T-helper 1 cell treated with Interleukin-12 subunit alpha and Interleukin-12 subunit beta and Interleukin-4 antibody, amounts not matched to agents 30 ng/mL and 1 ng/mL, for 36 hours (primary cell): ENCODE results near the gene IWS1. TPM values are rescaled to one million over a fixed set of nuclear protein-coding genes. Genes with fewer than 3 reads are reported as not detected.
"Not testable (repeated sequence)": the region's sequence is repeated elsewhere in the genome, so short reads cannot be mapped to it uniquely, and the experiment has no call there.

Source experiments
- intact Hi-C: fragments of 100-400 bp; cut with micrococcal nuclease; formaldehyde crosslinking; loops from one replicate; pipeline ENCODE4 v1.15.1; 2024
- total RNA-seq: library from RNA; stranded (reverse); gene quantifications from 2 replicates; pipeline ENCODE4 v1.2.3, GENCODE V29; 2022

Gene IWS1
- total RNA-seq: 42.9 and 47.6 TPM in 2 replicates

- intact Hi-C loops: loop anchor here (1.0 to 10.0 kb wide), 15 partner anchors 37 to 870 kb away; partner anchors contain the start of genes AMMECR1L, BIN1, ERCC3 and GYPC
Observed at GRCh38 chr2:127526132-127527000, at the start of gene IWS1. Gene IWS1, minus strand, starts transcription at chr2:127526489. Its CDS starts 281 bp downstream, at chr2:127526208.

GRCh38 chr2:127575941-127576432 lies 49.7 kb upstream of the IWS1 start:
- intact Hi-C loops: no loop called here

DNA sequence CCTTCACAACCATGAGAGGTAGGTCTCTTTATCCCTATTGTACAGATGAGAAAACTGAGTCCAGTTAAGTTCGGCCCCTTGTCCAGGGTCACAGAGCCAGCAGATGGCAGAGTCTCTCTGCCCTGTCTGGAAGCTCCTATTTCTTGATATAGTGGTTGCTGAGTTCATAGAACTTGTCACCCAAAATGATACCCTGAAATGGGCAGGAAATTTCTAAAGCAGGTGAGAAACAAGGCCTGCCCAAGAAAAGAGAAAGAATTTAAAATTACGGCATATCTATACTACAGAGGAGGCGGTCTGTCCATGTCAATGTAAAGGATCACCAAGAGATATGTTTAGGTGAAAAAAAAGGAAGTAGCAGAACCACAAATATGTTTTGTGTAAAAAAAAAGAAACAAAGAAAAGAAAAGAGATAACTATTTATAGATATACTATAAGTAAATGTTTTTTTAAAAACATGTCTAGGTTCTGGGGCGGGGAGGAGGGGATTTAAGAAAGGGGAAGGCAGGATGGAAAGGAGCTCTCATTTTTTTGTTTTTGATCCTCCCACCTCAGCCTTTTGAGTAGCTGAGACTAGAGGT lies 49.0 kb upstream of the IWS1 start:
- intact Hi-C loops: no loop called here

GRCh38 chr2:127574656-127575055 lies 48.4 kb upstream of the IWS1 start:
- intact Hi-C loops: no loop called here

DNA sequence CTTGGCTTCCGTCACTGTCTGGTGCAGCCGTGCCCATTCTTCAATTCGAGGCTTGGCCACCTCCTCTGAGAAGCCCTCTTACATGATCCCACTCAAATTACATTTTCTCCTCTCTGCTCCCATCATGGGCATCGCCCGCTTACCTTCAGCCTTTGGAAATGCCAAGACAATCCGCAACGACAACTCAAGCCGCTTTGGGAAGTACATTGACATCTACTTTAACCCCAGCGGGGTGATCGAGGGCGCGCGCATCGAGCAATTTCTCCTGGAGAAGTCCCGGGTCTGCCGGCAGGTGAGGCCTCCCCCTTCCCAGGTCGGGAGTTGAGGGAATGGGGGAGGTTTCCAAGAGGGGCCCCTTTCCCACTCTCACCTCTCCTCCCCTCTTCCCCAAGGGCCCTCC lies 47.5 kb upstream of the IWS1 start:
- intact Hi-C loops: no loop called here

GRCh38 chr2:127573298-127573697 lies 47.0 kb upstream of the IWS1 start:
- intact Hi-C loops: no loop called here

- intact Hi-C loops: no loop called here
Observed at GRCh38 chr2:127572841-127573240, 46.6 kb upstream of the IWS1 start.

GRCh38 chr2:127572352-127572751 lies 46.1 kb upstream of the IWS1 start:
- intact Hi-C loops: not testable (repeated sequence)

DNA sequence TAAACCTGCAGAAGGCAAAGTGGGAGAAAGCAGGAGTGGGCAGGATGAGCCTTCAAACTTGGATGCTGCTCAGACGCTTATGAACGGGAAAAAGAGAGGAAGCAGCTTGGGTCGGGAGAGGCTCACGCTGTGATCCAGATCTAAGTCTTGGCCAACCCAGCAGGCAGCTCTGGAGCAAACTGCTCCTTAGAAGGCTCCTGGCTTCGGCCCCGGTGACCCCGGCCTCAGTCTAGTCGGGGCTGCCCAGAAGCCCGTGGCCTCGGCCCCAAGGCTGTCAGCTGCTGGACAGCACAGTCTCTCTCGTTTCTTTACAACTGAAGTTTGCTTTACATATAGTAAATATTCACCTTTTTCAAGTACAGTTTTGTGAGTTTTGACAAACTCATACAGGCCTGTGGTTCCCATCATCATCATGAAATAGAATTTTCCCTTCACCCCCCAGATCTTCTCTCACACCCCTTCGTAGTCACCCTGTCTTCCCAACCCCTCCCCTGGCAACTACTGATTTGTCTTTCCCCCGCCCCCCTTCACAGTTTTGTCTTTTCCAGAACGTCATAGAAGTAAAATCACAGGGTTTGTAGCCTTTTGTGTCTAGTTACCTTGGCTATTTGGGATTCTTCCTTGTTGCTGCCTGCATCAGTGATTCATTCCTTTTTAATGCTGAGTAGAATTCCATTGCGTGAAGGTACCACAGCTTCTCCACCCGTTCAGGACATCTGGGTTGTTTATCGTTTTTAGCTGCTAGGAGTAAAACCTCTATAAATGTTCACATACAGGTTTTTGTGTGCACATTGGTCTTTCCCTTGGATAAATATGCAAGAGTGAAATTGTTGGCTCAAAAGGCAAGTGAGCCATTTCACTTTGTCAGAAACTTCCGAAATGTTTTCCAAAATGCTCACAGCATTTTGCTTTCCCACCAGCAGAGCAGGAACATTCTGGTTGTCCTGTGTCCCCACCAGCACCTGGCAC lies 44.3 kb upstream of the IWS1 start:
- intact Hi-C loops: no loop called here

DNA sequence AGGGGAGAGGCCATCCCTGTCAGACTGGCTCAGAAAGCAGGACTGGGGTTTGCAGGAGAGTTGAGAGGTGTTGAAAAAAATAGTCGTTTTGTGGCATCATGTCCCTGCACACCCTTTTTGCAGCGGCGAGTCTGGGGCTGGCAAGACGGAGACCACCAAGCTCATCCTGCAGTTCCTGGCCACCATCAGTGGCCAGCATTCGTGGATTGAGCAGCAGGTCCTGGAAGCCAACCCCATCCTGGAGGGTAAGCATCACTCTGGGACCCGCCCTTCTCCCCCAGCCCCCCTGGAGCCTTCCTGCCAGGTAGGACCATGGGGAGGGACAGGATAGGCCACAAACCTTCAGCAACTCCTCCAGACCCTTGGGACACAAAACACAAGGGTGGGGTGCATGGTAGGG lies 43.4 kb upstream of the IWS1 start:
- intact Hi-C loops: no loop called here

DNA sequence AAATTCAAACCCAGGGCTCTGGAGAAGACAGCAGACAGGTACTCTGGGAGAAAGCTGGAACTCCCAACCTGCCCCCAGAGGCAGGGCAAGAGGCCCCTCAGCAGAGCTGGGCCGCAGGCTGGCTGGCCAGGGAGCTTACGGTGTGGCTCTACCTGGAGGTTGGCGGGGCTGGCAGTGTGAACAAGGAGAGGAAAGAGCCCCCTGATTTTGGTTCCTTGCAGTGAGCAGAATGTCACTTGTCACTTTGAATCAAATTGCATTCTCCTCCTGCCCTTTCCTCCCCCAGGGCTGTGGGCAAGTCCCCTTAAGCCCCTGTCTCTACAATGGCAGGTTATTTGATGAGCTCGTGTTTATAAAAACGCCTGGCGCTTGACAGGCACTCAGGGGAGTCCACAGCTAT lies 41.8 kb upstream of the IWS1 start:
- intact Hi-C loops: no loop called here

- intact Hi-C loops: no loop called here
Observed at GRCh38 chr2:127567351-127567854, 41.1 kb upstream of the IWS1 start.

DNA sequence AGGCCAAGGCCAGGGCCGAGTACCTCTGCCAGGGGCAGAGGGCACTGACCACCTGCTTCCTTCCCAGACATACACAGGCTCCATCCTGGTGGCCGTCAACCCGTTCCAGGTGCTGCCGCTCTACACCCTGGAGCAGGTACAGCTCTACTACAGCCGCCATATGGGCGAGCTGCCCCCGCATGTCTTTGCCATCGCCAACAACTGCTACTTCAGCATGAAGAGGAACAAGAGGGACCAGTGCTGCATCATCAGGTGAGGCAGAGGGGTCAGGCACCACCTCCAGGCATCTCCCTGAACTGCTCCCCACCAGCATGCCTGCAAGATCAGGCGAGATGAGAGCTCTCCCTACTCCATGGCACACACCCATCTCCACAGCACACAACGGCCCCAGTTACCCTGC lies 40.3 kb upstream of the IWS1 start:
- intact Hi-C loops: no loop called here

DNA sequence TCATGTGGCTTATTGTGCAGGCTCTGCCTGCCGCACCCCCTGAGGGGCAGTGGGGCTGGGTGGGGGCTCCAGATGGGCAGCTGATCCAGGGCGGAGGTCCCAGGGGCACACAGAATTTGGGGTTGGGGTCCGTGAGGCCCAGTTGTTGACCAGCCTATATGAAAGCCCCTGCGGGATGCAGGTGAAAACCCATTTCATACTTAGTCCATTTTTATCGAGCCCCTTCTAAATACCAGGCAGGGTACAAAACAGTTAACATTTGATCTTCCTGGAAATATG lies 39.8 kb upstream of the IWS1 start:
- intact Hi-C loops: no loop called here

- intact Hi-C loops: no loop called here
Observed at GRCh38 chr2:127565261-127566138, 39.2 kb upstream of the IWS1 start.

DNA sequence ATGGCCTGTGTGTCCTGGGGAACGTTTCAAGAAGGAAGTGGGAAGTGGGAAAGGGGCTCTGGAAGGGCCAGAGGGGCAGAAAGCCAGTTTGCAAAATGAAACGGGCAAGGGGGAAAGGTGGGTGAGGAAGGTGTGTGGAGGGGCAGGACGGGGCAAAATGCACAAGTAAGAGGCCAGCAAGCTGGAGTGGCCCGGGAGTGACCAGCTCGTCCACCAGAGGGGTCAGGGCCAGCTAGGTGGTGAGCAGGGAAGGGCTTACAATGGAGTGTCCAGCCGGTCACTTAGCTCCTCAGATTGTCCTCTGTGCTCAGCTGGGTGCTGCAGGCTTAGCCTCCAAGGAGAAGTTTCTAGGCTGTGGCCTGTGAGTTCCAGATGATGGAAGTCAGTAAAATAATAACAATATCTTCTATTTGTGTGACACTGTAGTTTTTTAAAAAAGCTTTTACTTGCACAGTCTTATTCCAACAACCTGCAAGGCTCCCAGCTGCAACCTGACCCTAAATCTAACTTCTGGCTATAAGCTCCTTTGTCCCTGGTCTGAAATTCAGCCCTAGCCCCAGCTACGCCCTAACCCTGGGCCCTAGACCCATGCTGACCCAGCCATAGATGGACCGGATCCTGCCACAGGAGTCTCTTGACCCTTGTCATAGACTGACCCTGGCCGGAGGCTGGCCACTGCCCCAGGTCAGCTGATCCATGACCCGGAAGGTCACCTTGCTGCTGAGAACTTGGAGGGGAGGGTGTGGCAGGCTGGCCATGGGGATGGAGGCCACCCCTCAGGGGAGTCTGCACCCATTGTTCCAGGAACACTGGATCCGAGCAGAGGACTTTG lies 38.4 kb upstream of the IWS1 start:
- intact Hi-C loops: no loop called here

GRCh38 chr2:127563458-127564428 lies 37.5 kb upstream of the IWS1 start:
- intact Hi-C loops: loop anchor here (1.0 kb wide), 5 partner anchors 37 to 528 kb away; partner anchors contain the start of genes IWS1 and UGGT1

GRCh38 chr2:127562936-127563335 lies 36.6 kb upstream of the IWS1 start:
- intact Hi-C loops: loop anchor here (1.0 kb wide), 5 partner anchors 37 to 528 kb away; partner anchors contain the start of genes IWS1 and UGGT1
